Bone marrow (tissue), 2 donors: ENCODE results near the gene PPP1R16B.
"Not testable (repeated sequence)": the region's sequence is repeated elsewhere in the genome, so short reads cannot be mapped to it uniquely, and the experiment has no call there.

Experiments
- DNase-seq, 2 donors: peaks; one replicate each; lab custom pipeline; 2025; lab: John Stamatoyannopoulos, UW

The PPP1R16B gene

GRCh38 chr20:38853759-38854158 lies 48.3 kb downstream of the PPP1R16B start:
- no peak for DNase-seq

DNA sequence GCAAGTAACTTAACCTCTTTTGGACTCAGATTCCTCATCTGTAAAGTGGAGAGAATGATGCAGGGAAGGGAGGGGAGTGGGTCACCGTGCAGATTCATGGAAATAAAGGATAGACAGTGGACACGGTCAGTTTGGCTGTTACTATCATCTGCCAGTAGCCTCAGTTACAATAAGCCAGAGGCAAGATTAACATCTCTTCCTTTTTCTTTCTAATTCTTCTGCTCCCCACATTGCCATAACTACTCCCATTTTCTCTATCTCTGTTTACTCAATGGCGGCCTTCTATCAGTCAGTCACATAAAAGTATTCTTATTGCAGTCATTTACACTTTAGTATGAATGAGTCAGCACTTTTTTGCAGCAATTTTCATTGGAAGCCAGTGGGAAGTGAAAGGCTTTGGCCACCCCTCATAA lies 49.2 kb downstream of the PPP1R16B start:
- DNase-seq, result no peak

- DNase-seq, result no peak
These were observed 49.9 kb downstream of the PPP1R16B start for GRCh38 chr20:38855356-38855755.

DNA sequence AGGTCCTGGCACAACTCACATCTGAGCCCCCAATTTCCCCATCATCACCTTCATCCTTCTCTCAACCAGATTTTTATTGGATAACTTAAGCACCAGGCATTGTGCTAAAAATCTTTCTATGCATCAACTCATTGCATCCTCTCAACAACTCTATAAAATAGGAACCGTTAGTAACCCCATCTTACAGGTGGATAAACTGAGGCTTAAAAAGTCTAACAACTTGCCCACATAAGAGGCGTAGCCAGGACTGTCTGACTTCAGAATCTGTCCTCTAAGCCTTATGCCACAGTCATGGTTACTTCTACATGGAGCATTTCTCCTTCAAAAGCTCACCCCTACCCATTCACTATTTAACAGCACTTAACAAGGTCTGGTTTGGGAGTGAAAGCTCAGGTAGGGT lies 51.1 kb downstream of the PPP1R16B start:
- no peak for DNase-seq

- no peak for DNase-seq
These were observed 52.2 kb downstream of the PPP1R16B start for GRCh38 chr20:38857703-38858102.

- no peak for DNase-seq
These were observed 53.7 kb downstream of the PPP1R16B start for GRCh38 chr20:38859070-38859690.

GRCh38 chr20:38859857-38860256 lies 54.4 kb downstream of the PPP1R16B start:
- not testable (repeated sequence) for DNase-seq

GRCh38 chr20:38861071-38861401 lies 55.5 kb downstream of the PPP1R16B start:
- no peak for DNase-seq

DNA sequence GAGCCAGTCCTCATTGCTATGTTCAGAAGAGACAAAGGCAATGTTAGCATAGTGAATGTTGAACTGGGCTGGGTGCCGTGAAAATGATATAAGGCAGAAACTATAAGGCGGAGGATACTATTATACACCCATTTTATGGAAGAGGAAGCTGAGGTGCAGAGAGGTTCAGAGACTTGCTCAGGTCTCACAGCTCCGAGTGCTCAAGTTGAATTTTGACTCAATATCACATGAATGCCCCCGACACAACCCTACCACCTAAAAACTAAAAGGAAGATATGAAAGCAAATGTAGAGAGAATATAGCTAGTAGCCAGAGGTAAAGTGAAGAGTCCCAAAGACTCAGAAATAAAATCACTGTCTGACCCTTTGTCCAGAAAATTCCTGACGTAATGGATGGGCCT lies 56.7 kb downstream of the PPP1R16B start:
- DNase-seq, result no peak

DNA sequence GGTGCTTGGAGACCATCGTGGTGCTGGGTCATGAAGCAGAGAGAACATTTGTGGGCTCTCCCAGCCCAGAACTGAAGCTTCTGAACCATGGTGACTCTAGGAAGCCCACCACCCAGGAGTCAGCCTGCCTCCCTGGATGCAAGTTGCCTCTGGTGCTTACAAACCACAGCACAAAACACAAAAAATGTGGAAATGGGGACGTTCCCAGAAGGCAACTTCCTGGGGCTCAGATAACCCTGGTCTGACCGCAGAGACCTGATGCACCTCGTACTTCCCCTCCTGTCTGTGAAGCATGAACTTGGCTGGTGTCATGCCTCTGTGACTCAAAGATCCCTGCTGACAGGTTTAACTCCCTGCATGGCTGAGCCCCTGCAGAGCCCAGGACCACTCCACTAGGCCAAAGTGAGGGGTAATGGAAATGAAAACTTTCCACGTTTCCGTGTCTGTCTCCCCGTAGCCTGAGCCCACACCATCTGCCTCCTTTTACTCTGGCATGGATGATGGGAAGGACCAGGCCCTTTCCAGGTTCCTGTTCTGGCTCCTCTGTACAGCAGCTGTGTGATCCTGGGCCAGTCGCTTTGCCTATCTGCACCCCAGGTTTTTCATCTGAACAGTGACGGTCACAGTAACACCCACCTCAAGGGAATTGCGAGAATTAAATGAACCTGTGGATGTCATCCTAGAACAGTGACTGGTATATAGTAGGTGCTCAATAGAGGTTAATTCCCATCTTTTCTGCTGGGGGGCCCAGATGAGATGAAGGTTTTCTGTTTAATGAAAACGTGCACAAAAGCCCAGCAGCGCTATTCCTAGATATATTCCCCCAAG lies 57.7 kb downstream of the PPP1R16B start:
- DNase-seq, result no peak

GRCh38 chr20:38864662-38865061 lies 59.2 kb downstream of the PPP1R16B start:
- DNase-seq, result no peak

DNA sequence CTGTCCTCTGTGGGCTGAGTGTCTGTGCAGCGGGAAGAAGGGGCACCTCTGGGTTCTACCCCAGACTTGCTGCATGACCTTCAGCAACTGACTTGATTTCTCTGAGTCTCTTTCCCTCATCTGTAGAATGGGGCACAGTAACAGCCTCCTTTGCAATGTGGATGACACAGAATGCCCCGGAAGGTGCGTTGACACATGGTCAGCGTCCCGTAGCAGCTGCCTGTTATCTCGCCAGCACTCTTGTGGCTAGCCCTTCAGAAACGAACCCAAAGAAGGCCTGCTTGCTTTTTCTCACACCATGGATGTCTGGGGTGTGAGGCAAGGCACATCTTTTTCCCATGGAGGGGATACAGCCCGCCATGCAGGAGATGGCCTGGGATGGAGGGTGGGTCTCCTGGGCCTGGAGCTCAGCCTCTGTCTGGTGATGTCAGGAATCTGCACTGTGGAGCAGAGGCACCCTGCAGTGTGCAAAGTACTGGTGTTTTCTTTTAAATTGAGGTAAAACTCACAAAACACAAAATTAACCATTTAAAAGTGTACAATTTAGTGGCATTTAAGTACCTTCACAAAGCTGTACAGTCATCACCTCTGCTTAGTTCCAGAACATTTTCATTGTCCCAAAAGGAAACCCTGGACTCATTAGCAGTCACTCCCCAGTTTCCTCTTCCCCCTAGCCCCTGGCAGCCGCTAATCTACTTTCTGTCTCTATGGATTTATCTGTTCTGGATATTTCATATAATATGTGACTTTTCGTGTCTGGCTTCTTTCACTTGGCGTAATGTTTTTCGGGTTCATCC lies 61.0 kb downstream of the PPP1R16B start:
- DNase-seq, result no peak

DNA sequence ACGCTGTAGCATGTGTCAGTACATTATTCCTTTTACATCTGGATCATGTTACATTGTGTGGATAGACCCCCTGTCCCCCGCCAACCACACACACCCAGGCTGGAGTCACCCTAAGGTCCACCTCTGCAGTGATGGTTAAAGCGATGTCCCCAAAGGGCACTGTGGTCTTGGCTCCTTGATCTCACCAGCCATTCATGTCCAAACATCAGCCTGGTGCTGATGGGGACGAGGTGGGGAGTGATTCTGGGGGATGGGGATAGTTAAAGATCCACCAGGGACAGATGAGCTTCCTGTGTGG lies 61.5 kb downstream of the PPP1R16B start:
- no peak for DNase-seq

DNA sequence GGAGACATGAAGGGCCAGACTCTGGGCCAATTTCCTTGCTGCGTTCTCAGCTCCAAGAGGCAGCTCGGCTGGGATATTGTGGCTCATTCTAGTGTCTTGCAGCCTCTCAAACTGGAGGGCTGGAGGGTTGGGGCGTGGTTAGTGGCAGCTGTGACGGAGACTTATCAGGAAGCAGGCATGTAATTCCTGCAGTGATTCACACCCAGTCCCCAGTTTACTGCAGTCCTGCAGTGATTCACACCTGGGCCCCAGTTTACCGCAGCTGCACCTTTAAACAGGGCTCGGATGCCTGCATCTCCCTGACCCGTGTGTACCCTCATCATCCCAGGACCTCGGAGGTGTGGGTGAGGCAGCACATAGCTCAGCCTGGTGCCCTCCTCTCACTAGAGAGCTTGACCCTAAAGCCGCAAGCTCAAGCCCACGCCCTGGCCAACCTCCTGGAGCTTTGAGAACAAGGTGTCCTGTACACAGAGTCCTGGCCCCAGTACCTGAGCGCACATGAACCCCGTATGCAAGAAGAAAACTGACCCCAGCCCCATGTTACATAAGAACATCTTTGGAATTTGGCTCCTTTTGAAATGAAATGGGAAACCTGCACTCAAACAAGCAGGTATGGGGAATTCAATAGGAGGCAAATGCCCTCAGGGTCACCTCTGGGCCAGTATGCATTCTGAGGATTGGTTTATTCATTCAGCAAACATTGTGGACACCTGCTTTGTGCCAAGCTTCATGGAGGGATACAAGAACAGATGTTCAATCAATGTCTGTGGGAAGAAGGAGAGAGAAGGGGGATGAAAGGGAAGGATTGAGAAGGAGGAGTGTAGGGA lies 65.4 kb downstream of the PPP1R16B start:
- DNase-seq, result no peak

- no peak for DNase-seq
These were observed 66.1 kb downstream of the PPP1R16B start for GRCh38 chr20:38871560-38871953.

- no peak for DNase-seq
These were observed 66.5 kb downstream of the PPP1R16B start for GRCh38 chr20:38872036-38872435.

DNA sequence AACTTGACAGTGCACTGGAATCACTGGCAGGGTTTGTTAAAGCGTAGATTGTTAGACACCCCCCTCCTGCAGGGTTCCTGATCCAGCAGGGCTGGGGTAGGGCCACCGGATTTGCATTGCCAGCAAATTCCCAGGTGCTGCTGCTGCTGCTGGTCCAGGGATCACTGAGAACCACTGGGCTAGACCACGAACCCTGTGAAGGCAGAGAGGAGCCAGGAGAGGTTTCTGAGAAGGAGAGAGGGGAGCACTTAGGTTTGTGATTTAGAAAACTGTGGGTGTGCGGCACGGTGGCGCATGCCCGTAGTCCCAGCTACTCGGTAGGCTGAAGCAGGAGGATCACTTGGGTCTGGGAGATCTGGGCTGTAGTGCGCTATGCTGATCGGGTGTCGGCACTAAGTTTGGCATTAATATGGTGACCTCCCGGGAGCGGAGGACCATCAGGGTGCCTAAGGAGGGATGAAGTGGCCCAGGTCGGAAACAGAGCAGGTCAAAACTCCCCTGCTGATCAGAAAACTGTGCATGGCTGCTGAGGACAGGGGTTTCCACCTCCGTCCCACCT lies 67.1 kb downstream of the PPP1R16B start:
- no peak for DNase-seq

GRCh38 chr20:38873050-38873581 lies 67.6 kb downstream of the PPP1R16B start:
- DNase-seq, result peak in 1 of 2 donors; percentile 70

- no peak for DNase-seq
These were observed 69.1 kb downstream of the PPP1R16B start for GRCh38 chr20:38874460-38875174.

DNA sequence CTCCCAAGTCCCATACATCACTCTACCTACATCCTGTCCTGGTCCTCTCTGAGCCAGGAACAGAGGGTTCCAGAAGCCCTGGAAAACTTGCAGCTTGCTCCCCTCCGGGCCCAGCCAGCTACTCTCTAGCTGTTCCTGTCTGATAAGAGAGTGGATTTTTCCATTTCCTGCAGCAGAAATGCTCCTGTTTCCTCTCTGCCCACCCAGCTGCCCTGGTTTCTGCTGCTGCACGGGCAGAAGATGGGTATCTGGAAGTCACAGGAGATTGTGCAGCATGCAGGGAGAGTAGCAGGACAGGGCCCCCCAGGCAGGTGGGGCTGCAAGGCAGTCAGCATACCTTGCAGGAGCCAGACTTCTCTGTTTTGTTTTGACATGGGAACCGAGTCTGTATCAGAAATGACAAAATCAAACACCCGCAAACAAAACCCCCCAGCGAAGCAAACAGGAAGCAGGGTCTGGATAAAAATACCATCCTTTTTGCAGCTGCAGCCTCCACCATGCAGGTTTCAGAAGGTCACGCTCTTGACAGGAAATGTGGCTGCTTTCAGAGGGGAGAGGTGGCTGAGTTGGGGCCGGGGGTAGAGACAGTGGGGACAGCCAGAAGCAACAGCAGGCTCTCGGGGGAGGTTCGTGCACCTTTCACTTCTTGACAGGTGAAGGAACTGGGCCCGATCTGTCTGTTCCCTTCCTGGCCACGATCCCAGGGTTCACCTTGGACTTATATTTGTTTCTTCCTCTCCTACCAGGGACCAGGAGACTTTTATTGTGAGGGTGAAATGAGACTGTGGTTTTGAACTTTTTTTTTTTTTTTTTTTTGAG lies 69.9 kb downstream of the PPP1R16B start:
- peak in 1 of 2 donors; percentile 78 for DNase-seq
